NCI-H1048 (cell line): Measurements from ENCODE around the gene OSBPL10.

Experiments
- DNase-seq: peaks from one replicate; lab custom pipeline; 2025; lab: John Stamatoyannopoulos, UW

OSBPL10 gene

DNA sequence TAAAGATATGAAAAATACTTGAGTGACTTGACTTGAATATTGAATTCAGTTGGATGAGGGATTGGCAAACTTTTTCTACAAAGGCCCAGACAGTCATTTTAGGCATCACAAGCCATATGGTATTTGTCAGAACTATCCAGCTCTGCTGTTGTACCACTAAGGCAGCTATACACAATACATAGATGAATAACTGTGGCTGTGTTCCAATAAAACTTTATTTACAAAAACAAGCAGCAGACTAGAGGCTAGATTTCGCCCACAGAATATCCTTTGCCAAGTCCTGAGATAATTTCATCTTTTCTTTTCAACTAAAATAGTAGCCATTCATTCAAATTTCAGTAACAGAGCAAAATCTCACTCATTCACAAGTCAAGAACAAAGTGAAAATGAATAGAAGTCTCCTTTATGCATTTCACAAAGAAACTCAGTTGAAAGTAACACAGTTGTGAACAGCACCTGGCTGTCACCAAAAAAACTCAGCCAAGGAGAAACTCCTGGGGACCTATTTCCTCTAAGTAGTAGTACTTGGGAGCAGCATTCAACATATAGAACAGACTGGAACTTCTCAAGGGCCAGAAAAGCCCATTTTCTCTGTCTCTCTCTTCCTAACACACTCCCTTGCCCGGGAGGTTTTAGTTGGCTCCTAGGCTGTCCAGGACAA lies 56.3 kb downstream of the OSBPL10 start:
- DNase-seq, result no peak

- no peak for DNase-seq
Measured at GRCh38 chr3:31922962-31923361, 58.1 kb downstream of the OSBPL10 start.

DNA sequence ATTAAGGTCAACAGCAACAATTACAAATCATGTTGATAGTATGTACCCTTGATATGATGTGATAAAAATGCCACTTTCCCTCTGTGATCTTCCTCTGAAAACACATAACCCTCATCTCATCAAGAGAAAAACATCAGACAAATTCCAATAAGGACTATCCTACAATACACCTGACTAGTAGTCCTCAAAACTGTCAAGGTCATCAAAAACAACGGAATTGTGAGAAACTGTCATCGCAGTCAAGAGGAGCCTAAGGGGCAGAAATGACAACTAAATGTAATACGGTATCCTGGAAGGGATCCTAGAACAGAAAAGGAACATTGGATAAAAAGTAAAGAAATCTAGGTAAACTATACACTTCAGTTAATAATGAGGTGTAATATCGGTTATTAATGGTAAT lies 59.2 kb downstream of the OSBPL10 start:
- no peak for DNase-seq

DNA sequence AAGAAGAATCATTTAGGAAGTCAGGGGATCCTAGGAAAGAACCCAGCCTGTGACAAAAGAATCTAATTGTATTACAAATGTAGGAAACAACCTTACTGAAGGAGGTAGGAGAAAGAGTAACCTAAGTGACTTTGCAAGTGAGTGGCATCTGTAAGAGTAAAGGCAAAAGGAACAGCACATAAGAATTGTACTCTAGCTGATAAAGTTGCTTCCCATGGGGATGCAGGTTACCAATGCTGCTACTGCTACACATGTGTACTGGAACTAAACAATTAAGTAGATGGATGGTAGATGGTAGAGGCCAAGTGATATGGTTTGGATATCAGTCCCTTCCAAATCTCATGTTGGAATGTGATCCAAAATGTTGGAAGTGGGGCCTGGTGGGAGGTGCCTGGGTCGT lies 60.8 kb downstream of the OSBPL10 start:
- DNase-seq, result no peak

DNA sequence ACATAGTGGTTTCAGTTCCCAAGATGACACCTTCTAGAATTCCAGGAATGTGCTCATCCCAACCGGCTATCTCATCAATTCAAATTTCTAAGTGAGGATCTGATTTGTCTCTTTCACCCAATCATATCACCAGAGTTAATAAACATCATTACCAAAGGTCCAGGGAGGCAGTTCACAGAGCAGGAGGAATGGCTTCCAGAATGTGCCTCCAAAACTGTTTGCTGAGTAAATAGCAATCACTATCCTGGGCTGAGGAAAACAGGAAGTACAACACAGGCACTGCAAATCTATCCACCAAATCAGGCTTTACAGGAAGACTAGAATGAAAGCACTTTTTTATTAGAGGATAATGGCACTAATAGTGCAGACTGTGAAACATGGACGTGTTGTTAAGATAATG lies 61.5 kb downstream of the OSBPL10 start:
- no peak for DNase-seq

DNA sequence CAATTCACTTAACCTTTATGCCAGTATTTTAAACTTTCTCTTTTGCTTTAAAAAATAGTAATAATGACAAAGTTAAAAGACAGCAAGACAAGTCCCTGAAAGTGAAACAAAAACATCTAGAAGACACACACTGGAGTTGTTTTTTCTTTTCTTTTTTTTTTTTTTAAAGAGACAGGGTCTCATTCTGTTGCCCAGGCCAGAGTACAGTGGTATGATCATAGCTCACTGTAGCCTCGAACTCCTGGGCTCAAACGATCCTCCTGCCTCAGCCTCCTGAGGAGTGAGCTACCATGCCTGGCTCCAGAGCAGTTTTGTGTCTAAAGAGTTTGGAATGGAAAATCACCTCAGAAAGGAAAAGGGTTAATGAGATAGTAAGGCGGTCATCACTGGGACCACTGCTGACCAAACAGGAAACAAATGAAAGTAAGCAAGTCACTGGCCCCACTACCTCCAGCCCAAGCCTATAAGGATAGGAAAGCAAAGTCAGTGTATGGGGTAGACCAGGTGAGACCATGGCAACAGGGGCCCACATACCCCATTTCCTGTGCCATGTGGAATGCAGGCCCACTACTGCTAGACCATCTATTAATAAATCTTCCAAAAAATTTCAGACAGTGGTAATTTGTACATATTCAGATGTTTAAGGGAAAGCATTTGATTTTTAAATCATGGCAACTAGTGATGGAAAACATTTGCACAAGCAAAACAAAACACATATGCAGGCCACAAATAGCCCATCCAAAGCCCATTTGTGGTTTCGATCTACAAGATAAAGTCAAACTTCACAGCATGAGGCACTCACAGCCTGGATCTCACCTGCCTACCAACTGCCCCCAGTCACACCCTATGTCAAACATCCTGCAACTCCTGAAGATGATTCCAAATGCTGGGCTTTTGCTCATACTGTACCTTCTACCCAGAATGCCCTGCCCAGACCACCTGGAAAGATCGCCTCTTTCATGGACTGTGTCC lies 62.6 kb downstream of the OSBPL10 start:
- DNase-seq, result no peak

DNA sequence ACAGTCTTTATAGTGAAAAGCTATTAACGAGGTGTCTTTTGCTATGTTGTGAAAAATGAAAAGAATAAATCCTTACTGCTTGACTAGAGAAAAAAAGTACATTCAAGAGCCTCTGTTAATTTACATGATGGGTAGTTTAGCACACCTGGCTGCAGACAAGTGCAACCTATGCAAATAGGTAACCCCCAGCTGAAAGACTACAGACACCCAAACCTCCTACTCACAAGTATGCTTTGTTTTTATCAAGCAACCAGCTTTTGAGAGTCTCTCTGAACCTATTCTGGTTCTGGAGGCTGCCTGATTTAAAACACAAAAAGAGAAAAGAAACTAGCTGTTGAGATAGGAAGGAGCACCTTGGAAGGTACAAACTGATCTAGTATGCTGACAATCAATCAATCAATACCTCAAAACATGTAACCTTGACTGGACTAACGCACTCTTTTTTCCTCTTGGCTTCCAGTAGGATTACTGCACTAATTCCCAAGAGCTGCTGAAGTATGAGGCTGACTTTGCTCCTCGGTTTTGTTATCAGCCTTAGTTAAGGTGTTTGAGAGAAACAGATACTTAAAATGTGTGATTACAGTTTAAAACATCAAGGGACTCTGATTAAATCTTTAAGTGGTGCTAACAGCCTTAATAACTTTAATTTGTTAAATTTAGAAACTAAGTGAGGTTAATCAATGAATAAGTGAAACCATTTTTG lies 63.6 kb downstream of the OSBPL10 start:
- DNase-seq, result no peak

DNA sequence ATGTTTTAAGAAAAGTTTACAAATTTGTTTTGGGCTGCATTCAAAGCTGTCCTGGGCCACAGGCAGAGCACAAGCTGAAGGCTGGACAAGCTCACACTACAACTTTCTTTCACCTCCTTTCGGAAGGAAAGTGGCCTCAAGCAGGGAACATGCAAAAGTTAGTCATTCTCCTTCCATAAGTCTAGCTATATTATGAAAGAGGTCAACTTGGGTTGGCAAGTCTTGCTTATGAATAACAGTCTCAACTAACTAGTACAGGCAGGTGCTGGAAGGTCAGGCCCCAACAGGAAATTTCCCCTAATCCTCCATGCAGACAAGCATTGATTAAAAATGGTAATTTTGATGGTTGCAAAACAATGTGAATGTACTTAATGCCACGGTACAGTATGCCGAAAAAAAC lies 69.4 kb downstream of the OSBPL10 start:
- DNase-seq, result no peak

DNA sequence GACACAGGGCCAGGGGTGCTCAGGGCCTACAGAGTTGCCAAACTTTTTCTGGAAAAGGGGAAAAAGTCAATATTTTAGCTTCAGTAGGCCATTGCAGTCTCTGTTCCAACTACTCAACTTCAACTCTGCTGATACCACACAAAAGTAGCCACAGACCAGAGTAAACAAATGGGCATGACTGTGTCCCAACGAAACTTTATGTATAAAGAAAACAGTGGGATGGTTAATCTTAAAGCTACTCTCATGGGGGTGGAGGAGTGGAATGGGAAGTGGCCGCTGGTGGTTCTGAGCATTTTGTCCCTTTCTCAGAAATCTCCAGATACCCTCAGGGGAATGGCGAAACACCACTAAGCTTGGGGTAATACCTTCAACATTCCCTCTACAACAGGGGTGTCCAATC lies 69.9 kb downstream of the OSBPL10 start:
- DNase-seq, result no peak

DNA sequence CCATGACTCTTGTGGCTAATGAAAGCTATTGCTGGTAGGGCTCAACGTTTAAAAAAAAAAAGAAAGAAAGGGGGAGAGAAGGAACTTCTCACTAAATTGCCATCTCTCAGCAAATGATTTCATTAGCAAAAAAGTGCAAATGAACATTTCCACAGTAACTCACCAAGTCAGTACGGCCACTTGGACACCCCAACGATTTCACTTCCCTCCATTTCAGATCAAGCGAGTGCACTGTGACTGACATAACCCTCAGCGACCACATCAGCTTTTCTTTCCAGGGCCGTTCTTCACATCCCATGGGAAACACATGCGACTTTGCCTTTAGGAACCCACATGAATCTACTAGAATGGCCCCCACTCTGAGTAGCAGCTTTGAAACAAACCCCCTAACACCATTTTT lies 71.6 kb downstream of the OSBPL10 start:
- DNase-seq, result no peak

DNA sequence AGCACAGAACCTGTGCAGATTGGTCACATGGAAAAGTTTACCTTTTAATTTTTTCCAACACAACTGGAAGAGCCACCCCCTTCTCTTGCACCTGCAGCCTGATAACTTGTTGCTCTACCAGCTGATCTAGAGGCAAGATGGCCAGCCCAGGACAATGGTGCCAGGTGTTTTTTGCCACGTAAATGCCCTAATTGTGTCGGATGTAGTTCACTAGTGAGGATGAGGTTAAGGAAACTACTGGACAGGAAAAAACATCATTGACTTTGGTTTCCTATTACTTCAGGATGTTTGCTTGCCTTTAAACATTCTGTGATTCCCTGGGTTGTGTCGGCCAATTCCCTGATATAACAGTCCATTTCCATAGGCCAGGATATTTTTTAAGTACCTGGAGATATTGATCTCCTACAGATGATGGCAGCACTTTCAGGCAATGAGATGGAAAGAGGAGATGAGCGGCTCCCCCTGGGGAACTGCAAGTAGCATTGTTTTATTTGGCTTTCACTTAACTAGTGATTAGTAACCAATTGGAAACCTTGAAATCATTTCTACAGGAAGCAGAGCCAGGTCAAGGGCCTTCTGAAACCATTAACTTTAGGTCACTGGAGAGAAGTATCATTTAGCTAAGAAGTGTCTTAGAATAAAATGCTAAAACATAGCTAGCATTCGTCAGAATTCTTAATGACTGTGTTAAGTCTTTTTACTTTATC lies 72.5 kb downstream of the OSBPL10 start:
- no peak for DNase-seq

- no peak for DNase-seq
Measured at GRCh38 chr3:31906182-31906581, 74.9 kb downstream of the OSBPL10 start.

DNA sequence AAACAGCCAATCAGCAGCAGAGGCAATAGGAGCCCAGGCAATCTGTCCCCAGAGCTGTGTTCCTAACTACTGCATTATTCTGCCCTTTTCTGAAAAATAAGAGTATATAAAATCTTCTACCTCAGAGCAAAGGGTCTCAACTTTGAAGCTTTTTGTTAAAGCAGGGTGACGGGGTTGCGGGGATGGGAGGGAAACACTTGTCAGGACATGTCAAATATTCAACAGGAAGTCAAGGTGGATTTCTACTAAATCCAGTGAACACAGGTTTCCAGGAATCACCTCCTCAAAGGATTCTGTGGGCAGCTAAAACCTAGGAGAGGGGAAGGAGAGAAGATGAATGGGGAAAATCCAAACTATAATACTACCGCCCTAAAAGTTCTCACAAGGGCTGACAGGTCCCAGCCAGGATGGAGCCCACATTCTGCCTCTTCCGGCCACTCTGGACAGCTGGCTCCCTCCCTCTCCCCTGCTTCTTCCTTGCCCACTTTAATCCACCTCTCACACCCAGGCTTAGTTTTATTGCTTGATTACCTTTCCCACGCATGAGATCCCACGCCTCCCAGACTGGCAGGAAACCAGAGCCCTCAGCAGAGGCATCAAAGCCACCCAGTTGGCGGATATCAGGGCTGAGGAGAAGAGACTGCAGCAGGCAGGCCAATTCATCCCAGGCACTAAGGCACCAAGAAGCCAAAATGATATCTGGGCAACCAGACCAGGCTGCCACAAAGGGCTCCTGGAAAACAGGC lies 77.2 kb downstream of the OSBPL10 start:
- DNase-seq, result no peak

- no peak for DNase-seq
Measured at GRCh38 chr3:31900583-31900982, 80.5 kb downstream of the OSBPL10 start.

GRCh38 chr3:31896648-31897433 lies 84.2 kb downstream of the OSBPL10 start:
- no peak for DNase-seq

- DNase-seq, result no peak
Measured at GRCh38 chr3:31896026-31896425, 85.0 kb downstream of the OSBPL10 start.

DNA sequence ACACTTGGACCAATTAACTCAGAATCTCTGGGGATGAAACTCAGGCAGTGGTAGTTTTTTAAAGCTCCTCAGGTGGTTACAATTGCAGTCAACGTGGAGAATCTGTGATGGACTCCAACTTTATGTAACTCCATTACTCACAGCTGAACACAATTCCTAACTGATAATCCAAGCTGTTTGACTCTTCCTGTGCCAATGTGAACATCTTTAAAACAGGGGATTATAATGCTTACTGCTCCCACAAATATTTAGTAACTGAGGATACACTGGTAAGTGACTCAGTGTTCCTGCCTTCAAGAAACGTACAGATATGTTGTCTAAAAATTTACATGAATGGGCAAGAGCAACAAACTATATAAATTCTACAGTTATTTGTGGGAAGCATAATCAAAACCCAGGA lies 85.6 kb downstream of the OSBPL10 start:
- DNase-seq, result no peak

DNA sequence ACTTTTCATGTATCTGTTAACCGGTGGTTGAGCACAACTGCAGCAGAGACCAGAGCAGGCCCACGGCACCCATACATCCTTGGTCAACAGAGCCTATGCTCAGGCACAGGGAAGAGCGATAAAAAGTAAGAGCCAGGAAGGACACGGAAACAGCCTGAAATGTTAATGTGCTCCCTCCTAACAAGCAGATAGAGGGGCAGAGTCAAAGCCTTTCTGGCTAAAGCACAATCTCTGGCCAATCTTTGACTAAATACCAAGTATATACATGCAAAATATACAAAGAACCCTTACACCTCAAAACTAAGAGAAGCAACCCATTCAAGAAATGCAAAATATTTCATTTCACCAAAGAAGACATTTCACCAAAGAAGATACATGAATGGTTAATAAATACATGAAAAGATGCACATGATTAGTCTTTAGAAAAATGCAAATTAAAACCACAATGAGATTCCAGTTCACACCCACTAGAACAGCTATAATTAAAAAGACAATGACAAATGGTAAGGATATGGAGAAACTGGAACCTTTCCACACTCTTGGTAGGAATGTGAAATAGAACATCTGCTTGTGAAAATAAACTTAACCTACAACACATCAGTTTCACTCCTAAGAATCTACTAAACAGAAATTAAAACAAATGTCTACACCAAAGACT lies 88.0 kb downstream of the OSBPL10 start:
- no peak for DNase-seq

DNA sequence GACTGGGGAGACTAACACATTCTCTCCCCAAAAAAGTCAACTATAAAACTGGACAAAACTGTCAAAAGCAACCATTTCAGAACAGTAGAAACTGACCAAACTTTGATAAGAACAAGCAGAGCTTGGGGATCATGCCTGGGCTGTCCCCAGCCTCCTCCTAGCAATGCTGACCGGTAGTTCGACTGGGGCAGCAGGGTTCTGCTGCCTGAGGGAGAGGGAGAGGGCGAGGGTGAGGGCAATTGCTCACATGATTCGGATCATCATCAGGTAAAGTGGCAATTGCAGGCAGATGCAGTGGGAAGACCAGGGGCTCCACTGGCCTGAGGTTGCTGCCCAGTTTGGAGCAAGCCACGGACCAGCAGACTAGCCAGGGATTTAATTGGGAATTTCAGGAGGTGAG lies 88.6 kb downstream of the OSBPL10 start:
- no peak for DNase-seq

GRCh38 chr3:31891876-31892455 lies 89.1 kb downstream of the OSBPL10 start:
- DNase-seq, result no peak
